Measurements from ENCODE around the gene LILRB3.
"Not testable (repeated sequence)": the region's sequence is repeated elsewhere in the genome, so short reads cannot be mapped to it uniquely, and the experiment has no call there.

LILRB3 gene

GRCh38 chr19:54222474-54223276 is at the start of gene LILRB3:
LILRB3 (minus strand) TSS chr19:54223007; CDS start chr19:54222976, 31 bp downstream.
- FAIRE-seq, result not testable (repeated sequence)

- FAIRE-seq, result not testable (repeated sequence)
These were observed 49.4 kb upstream of the LILRB3 start for GRCh38 chr19:54272181-54272580.

DNA sequence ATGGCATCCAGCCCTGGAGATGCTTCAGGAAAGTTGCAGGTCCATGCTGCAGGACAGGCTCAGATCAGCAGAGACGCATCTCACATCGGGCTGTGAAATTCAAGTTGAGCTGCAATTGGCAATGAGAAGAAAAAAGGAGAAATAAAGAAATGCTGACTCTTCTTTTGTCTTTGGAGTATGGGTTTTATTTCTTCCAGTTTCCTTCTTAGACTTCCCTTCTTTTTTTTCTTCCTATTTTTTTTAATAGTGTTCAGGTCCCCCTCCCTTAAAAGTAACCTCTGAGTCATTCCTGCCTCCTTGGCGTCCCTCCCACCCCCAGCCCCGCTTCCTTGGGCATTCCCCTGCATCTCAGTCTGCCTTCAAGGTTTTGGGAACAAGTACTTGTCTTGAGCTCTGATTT is 48.8 kb upstream of the LILRB3 start:
- FAIRE-seq, result not testable (repeated sequence)

DNA sequence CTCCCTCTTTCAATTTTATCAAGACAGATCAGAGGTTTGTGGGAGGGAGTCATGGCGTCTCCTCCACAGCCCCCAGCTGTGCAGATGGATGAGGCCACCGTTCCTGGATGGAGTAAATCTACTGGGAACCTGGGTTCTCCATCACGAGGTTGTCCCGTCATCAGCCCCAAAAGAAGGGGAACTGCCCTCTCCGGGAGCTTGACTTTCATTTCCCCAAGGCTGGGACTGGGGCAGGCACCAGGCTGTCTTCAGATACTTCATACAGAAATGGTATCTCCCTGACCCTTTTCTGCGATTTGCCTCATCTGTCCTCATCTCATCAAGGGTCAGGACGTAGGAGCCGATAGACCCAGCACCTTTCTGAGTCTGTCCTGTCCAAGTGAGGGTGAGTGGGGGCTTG is 48.3 kb upstream of the LILRB3 start:
- no peak for FAIRE-seq

DNA sequence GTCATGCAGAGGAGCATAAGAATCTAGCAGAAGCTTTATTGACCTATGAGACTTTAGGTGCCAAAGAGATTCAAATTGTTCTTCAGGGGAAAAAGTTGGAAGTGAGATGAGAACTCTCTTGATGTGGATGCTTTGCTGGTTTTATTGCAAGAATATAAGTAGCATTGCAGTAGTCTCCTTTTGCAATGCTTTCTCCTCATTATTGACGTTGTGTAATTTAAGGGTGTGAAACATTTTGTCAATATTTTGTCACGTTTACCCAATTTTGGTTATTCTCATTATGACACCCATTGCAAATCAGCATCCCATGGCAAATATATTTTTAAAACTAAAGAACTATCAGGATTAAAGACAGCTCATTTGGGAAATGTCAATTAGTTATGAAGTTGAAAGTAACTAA is 46.1 kb upstream of the LILRB3 start:
- FAIRE-seq, result no peak

DNA sequence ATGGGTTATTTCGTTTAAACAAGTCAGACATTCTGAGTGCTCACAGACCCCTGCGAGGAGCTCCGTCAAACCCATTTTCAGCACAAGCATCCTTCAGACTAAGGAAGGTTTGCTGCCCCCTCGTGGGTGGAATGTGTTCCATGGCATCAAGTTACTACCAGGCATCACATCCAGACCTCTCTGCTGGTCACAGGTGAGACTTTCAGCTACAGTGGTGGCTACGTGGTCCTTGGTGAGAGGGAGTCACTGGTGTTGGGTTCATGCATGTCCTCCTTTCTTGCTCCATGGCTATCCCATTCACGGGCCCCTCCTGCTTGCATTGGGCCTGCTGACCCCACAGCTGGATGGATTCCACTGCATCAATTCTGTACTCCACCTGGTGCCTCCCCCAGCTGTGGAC is 43.3 kb upstream of the LILRB3 start:
- no peak for FAIRE-seq

DNA sequence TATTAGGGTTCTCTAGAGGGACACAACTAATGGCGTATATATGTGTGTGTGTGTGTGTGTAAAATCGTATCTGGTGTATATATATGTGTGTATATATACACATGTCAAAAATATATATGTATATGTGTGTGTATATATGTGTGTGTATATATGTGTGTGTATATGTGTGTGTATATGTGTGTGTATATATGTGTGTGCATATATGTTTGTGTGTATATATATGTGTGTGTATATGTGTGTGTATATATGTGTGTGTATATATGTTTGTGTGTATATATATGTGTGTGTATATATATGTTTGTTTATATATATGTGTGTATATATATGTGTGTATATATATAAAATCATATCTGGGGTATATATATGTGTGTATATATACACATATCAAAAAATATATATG is 39.7 kb upstream of the LILRB3 start:
- FAIRE-seq, result no peak

DNA sequence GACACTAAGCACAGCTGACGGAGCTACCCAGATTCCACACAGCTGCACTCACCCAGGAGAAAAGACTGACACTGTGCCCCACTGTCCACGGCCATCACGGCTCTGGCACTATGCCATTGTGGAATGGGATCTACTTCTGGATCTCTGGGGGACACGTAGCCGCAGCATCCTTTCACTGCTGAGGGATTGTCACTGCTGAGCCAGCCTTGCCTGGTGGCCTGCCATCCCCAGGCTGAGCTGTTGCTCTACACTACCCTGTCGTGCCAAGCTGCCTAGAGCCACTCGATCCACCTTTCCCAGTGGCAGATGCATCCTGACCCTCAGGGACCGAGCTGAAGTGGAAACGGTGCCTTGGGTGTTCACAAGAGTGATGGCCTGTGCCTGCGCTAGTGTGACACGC is 39.3 kb upstream of the LILRB3 start:
- no peak for FAIRE-seq

- no peak for FAIRE-seq
These were observed 34.3 kb upstream of the LILRB3 start, which contains the start of gene LILRB5 for GRCh38 chr19:54257116-54257480. LILRB5 (minus strand) TSS chr19:54257273; CDS start chr19:54257193, 80 bp downstream.

- FAIRE-seq, result no peak
These were observed 33.7 kb upstream of the LILRB3 start for GRCh38 chr19:54256250-54257115.

- no peak for FAIRE-seq
These were observed 32.4 kb upstream of the LILRB3 start for GRCh38 chr19:54255105-54255775.

GRCh38 chr19:54254195-54254906 is 31.5 kb upstream of the LILRB3 start:
- FAIRE-seq, result no peak

GRCh38 chr19:54253331-54254194 is 30.8 kb upstream of the LILRB3 start:
- FAIRE-seq, result no peak

DNA sequence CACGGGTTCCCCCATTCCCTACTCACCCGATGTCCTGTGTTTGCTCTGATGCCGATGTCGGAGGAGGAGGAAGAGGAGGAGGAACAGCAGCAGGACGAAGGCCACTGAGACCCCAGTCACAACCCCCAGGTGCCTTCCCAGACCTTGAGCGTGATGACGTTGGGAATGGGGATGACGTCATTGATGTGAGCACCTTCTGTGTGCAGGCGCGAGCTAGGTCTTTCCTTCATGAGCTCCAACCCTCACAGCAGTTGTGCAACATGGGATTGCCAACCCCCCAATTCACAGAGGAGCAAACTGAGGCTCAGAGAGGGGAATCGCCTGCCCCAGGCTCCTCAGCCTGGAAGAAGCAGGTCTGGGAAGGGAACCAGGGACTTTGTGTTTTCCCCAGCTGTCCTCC is 30.0 kb upstream of the LILRB3 start:
- FAIRE-seq, result no peak

DNA sequence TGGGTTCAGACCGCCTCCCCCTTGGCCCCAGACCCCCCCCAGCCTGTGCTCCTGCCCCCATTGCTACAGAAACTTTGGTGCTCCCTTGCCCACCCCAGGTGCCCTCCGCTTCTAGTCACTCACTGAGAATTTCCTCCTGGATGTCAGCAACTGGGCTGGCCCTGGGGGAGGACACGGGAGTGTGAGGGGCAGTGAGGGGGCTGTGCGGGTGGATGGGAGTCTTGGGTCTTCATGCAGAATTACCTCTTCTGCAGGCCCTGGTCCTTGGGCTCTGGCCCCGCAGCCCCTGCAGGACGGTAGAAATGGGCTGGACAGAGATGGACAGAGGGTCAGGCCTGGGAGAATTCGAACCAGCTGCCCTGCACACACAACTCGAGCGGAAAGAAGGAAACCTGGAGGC is 29.4 kb upstream of the LILRB3 start:
- FAIRE-seq, result no peak

DNA sequence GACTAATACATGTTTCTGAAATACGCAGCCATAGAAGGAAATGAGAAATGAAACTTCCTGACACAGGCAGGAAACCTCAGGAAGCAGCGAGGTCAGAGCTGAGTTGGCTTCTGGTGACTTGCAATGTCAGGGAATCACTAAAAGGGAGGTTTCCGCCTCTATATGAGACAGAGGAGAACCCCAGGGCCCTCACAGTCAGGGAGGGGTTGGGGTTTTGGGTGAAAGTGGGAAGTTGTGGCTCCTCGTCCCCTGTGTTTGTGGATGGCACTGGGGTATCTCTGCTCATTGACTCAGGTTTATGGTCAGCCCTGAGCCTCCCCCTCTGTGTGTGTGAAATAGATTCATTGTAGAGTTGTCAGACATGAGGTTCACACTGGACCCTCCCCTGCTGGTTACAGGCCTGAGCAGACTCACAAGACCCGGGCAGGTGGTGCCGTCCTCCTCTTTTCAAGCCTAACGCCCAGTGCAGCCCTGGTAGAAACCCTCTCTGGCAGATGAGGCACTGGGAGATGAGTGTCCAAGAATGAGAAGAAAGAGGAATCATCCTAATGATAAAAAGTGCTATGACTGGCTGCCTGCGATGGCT is 25.3 kb upstream of the LILRB3 start:
- no peak for FAIRE-seq

- no peak for FAIRE-seq
These were observed 24.5 kb upstream of the LILRB3 start for GRCh38 chr19:54247106-54247930.

DNA sequence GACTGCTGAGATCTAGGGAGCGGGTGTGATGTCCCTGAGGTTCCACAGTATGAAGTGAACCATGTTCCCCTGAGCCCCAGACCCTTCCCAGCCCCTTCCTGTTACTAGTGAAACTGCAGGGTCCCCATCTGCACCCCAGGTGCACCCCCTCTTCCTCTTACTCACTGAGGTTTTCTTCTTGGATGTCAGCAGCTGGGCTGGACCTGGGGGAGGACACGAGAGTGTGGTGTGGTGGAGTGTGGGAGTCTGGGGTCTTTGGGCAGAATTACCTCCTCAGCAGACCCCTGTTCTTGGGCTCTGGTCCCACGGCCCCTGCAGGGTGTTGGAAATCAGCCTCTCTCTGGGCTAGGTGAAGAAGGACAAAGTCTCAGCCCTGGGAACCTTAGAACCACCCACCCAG is 23.1 kb upstream of the LILRB3 start:
- FAIRE-seq, result no peak

- FAIRE-seq, result not testable (repeated sequence)
These were observed 21.0 kb upstream of the LILRB3 start for GRCh38 chr19:54243809-54244208.

- not testable (repeated sequence) for FAIRE-seq
These were observed 19.8 kb upstream of the LILRB3 start, which contains the start of gene LILRA6 for GRCh38 chr19:54242646-54243045. LILRA6 (minus strand) TSS chr19:54242790.

Measured in islet of Langerhans (tissue), 1 donor.